K562 (cell line): ENCODE measurements around the gene COPS9. TPM values are rescaled to one million over a fixed set of nuclear protein-coding genes. Genes with fewer than 3 reads are reported as not detected.

Experiments used
- ATAC-seq: fragments of 200-7000 bp; cut with Tn5 transposase; 3 replicates; pipeline ENCODE4 v1.9.1; 2020; ENCODE audit warnings: moderate library complexity
- BruUV-seq: library from RNA; stranded (reverse); fragments of 400-500 nt; replicated peaks from 2 replicates; lab custom pipeline; 2021; lab: Mats Ljungman, UMichigan
- CTCF ChIA-PET: fragments of 300-600 bp; formaldehyde crosslinking; extraction: SDS; loops from one replicate; lab custom pipeline; 2021; ENCODE audit warnings: low intra/inter-chr PET ratio; lab: Yijun Ruan, JAX
- POLR2A ChIA-PET: fragments of 300-600, 350-650 bp; sonication (Branson Sonifier 250); formaldehyde crosslinking; extraction: SDS; loops from one replicate; lab custom pipeline; 2021; ENCODE audit warnings: antibody characterized with exemption, inconsistent platforms; lab: Yijun Ruan, JAX
- DNase-seq, 4 experiments: peaks; one replicate each; pipeline versions ENCODE4 v3.0.0 to v3.0.0-alpha.2; 2011 to 2018; ENCODE audit warnings: low spot score in 3 of 4, mixed read lengths in 3 of 4; ENCODE audit errors: extremely low read depth in 1 of 4
- FAIRE-seq: peaks from 2 replicates; lab custom pipeline; 2011; peaks lifted over from hg19 to GRCh38; lab: Jason Lieb, UNC
- H2AFZ ChIP-seq: 2 replicates; pipeline ENCODE4 v1.6.0; 2011; ENCODE audit warnings: low read depth, low read length, control low read depth, inconsistent platforms
- H3K27ac ChIP-seq: fragments of 200-600 bp; 3 replicates; pipeline ENCODE4 v1.8.0; 2011; ENCODE audit warnings: low read depth, mild to moderate bottlenecking, control low read depth, inconsistent platforms, low read length, moderate library complexity, mixed read lengths; ENCODE audit errors: extremely low read depth
- H3K27me3 ChIP-seq, 2 experiments: fragments of 300-600 bp in 1 of 2; 2 replicates in 1 of 2; 3 replicates in 1 of 2; pipeline versions ENCODE4 v1.6.0 to v1.8.0; 2011; ENCODE audit warnings: inconsistent platforms in 2 of 2, low read length in 2 of 2, mild to moderate bottlenecking in 1 of 2, mixed read lengths in 1 of 2, moderate library complexity in 1 of 2; ENCODE audit not compliant: control insufficient read depth in 2 of 2, insufficient read depth in 2 of 2
- H3K36me3 ChIP-seq: fragments of 300-600 bp; 3 replicates; pipeline ENCODE4 v1.8.0; 2011; ENCODE audit warnings: mild to moderate bottlenecking, low read length, inconsistent platforms; ENCODE audit not compliant: control insufficient read depth, insufficient read depth
- H3K4me1 ChIP-seq, 2 experiments: fragments of 200-600 bp in 1 of 2; replicated peaks in 1 of 2; 2 replicates in 1 of 2; 3 replicates in 1 of 2; pipeline versions ENCODE4 v1.5.1 to v1.8.0; 2011; ENCODE audit warnings: inconsistent platforms in 2 of 2, low read length in 2 of 2, mild to moderate bottlenecking in 1 of 2, mixed read lengths in 1 of 2, moderate library complexity in 1 of 2; ENCODE audit not compliant: control insufficient read depth in 2 of 2, insufficient read depth in 2 of 2
- H3K4me2 ChIP-seq: 2 replicates; pipeline ENCODE4 v1.6.1; 2011; ENCODE audit warnings: low read length, control low read depth, inconsistent platforms, mixed read lengths; ENCODE audit not compliant: insufficient read depth
- H3K4me3 ChIP-seq: fragments of 200-600 bp; sonication (generic), shearing (Covaris generic); 2 replicates; pipeline ENCODE4 v1.5.1; 2016; ENCODE audit warnings: control low read depth, inconsistent platforms
- H3K79me2 ChIP-seq: fragments of 200-600 bp; 3 replicates; pipeline ENCODE4 v1.8.0; 2011; ENCODE audit warnings: low read length, inconsistent platforms; ENCODE audit not compliant: control insufficient read depth, insufficient read depth
- H3K9ac ChIP-seq, 2 experiments: 2 replicates each; pipeline versions ENCODE4 v1.6.0 to v1.6.1; 2011; ENCODE audit warnings: low read depth in 2 of 2, low read length in 2 of 2, control low read depth in 1 of 2, inconsistent platforms in 1 of 2, mild to moderate bottlenecking in 1 of 2, mixed read lengths in 1 of 2; ENCODE audit not compliant: insufficient read depth in 1 of 2
- H3K9me1 ChIP-seq: one replicate; pipeline ENCODE4 v1.6.0; 2011; ENCODE audit warnings: inconsistent platforms, mild to moderate bottlenecking, low read length, moderate library complexity; ENCODE audit not compliant: control insufficient read depth, insufficient read depth
- H3K9me3 ChIP-seq: replicated peaks from 2 replicates; pipeline ENCODE4 v1.5.1; 2011; ENCODE audit warnings: low read depth, low read length, inconsistent platforms; ENCODE audit not compliant: control insufficient read depth, insufficient read depth
- H4K20me1 ChIP-seq: replicated peaks from 2 replicates; pipeline ENCODE4 v1.6.1; 2011; ENCODE audit warnings: low read length, inconsistent platforms, mixed read lengths; ENCODE audit not compliant: control insufficient read depth, insufficient read depth
- ARID3A ChIP-seq: IDR thresholded peaks from 2 replicates; pipeline ENCODE4 v1.6.1; 2012; ENCODE audit warnings: low read depth, low read length, improper control_type of control experiment, borderline replicate concordance
- HMG20A ChIP-seq: fragments of 450-650 bp; formaldehyde crosslinking; conservative IDR thresholded peaks from 2 replicates; pipeline ENCODE4 v1.4.0; 2020; ENCODE audit warnings: mild to moderate bottlenecking, mixed read lengths
- PREB ChIP-seq: sonication (generic); formaldehyde crosslinking; IDR thresholded peaks from 2 replicates; pipeline ENCODE4 v1.8.1; 2023; ENCODE audit warnings: mild to moderate bottlenecking, missing genetic modification reagents
- PURB ChIP-seq: sonication (generic); formaldehyde crosslinking; IDR thresholded peaks from 2 replicates; pipeline ENCODE4 v1.9.0; 2021; ENCODE audit warnings: low read depth, mild to moderate bottlenecking, missing genetic modification reagents
- RBFOX2 ChIP-seq: fragments of 200-400 bp; formaldehyde crosslinking; IDR thresholded peaks from 2 replicates; pipeline ENCODE4 v1.6.1; 2017; ENCODE audit warnings: low read depth, mild to moderate bottlenecking, low read length, moderate library complexity
- SMARCA5 ChIP-seq: fragments of 450-650 bp; IDR thresholded peaks from 2 replicates; pipeline ENCODE4 v1.6.1; 2016
- USF1 ChIP-seq: sonication (generic); formaldehyde crosslinking; IDR thresholded peaks from 2 replicates; pipeline ENCODE4 v1.9.0; 2022; ENCODE audit warnings: mild to moderate bottlenecking, missing genetic modification reagents
- ZKSCAN3 ChIP-seq: fragments of 250-450 bp; sonication (Bioruptor Pico); IDR thresholded peaks from 2 replicates; pipeline ENCODE4 v1.4.0; 2020
- ZNF217 ChIP-seq: sonication (generic); formaldehyde crosslinking; IDR thresholded peaks from 2 replicates; pipeline ENCODE4 v1.8.0; 2022; ENCODE audit warnings: mild to moderate bottlenecking, missing genetic modification reagents
- ZNF561 ChIP-seq: fragments of 450-650 bp; formaldehyde crosslinking; conservative IDR thresholded peaks from 2 replicates; pipeline ENCODE4 v1.4.0; 2020; ENCODE audit warnings: mild to moderate bottlenecking, moderate library complexity
- WGBS: fragments of 100-300 bp; shearing (Covaris generic); methylation state at CpG from one replicate; pipeline ENCODE4 v1.1.6; 2016; ENCODE audit warnings: low coverage, mixed read lengths; ENCODE audit not compliant: insufficient coverage; ENCODE audit errors: missing lambda C conversion rate; 5-methylcytosine and 5-hydroxymethylcytosine counted together
- in situ Hi-C: fragments of 300-500 bp; cut with MboI; formaldehyde crosslinking; loops from 4 replicates; pipeline ENCODE4 v1.15.0; 2018; ENCODE audit warnings: inconsistent platforms, mixed read lengths
- intact Hi-C: fragments of 100-400 bp; cut with micrococcal nuclease; formaldehyde crosslinking; loops from 2 replicates; pipeline ENCODE4 v1.14.2; 2022
- polyA plus RNA-seq, 8 experiments: library from polyadenylated mRNA; depleted of rRNA in 4 of 8; stranded (reverse) in 5 of 8; unstranded in 3 of 8; fragments of >200 nt; fragmentation: Nextera tagmentation in 2 of 8; fragmentation: Illumina TruSeq in 1 of 8; extraction: Ambion mirVana in 2 of 8; extraction: Trizol in 1 of 8; gene quantifications; 2 replicates each; pipeline versions ENCODE4 v1.2.1 to v1.2.3, GENCODE V29; 2011 to 2014; ENCODE audit warnings: inconsistent platforms in 1 of 8, missing spikeins in 1 of 8
- total RNA-seq, 7 experiments: library from RNA; depleted of rRNA in 6 of 7; stranded (reverse); fragments of >200 nt in 6 of 7; fragmentation: Illumina TruSeq in 2 of 7; extraction: Trizol in 2 of 7; gene quantifications; 2 replicates each; pipeline versions ENCODE4 v1.2.1 to v1.2.3, GENCODE V29; 2011 to 2021; ENCODE audit warnings: low replicate concordance in 1 of 7

The COPS9 gene
- total and polyA plus RNA-seq, 9 of the 15 experiments (the other 6 are each of a cell fraction or from before 2014, with no cell fraction given), result 55.0 to 281 (median 99.9) TPM

- CTCF ChIA-PET, result no interaction called here
- H3K4me2 ChIP-seq, result no peak overlapping the region
- no peaks in the 10 kb centered on the region for H3K79me2 ChIP-seq
- no peaks in the 10 kb centered on the region for H3K9me3 ChIP-seq
- H3K27me3 ChIP-seq, result peaks cover 0 to 35% of the 10 kb centered on the region in 2 experiments; a peak in 3 of 5 replicates
- no peaks in the 10 kb centered on the region for H4K20me1 ChIP-seq
- no peaks in the 10 kb centered on the region for H3K9me1 ChIP-seq
- no TSS peak for BruUV-seq
- H3K9ac ChIP-seq, result no peak overlapping the region
- H3K27ac ChIP-seq, result no peak overlapping the region
- peaks cover 0 to 12% of the 10 kb centered on the region in 2 experiments; a peak in 2 of 5 replicates for H3K4me1 ChIP-seq
- WGBS, result 9% methylated on average over 13 of the region's 13 CpGs
- DNase-seq, result no peak
- no peak overlapping the region for H3K4me3 ChIP-seq
- H3K36me3 ChIP-seq, result no peaks in the 10 kb centered on the region
- in situ Hi-C loops, result no loop called here
- no peak for TF ChIP-seq RBFOX2
- no peak for TF ChIP-seq USF1 (CRISPR knock-in tag)
- no peak for TF ChIP-seq ARID3A
- TF ChIP-seq HMG20A, result no peak
- TF ChIP-seq PREB (CRISPR knock-in tag), result no peak
- TF ChIP-seq ZNF561, result no peak
- no peak for TF ChIP-seq PURB (CRISPR knock-in tag)
- no peak for TF ChIP-seq ZNF217 (CRISPR knock-in tag)
- no peak for TF ChIP-seq SMARCA5
- TF ChIP-seq ZKSCAN3 (CRISPR knock-in tag), result no peak
- TF ChIP-seq, all 486 proteins: peak for 0
- POLR2A ChIA-PET, result interaction anchor here (1.1 kb wide), 1 partner anchor 36 kb away, joined by 3 read pairs; no protein-coding TSS in a partner anchor
- intact Hi-C loops, result no loop called here
- no peak for FAIRE-seq
- no peak for ATAC-seq
- no peak overlapping the region for H2AFZ ChIP-seq
Observed at GRCh38 chr2:240145461-240145860, 9.4 kb upstream of the COPS9 start.
